MM.1S (cell line): ENCODE results near the gene ERCC3.

Experiments used
- DNase-seq: peaks from one replicate; pipeline ENCODE4 v3.0.0-alpha.2; 2015
- H2AFZ ChIP-seq: fragments of 300-600 bp; sonication (generic); 2 replicates; pipeline ENCODE4 v1.6.0; 2016; ENCODE audit warnings: antibody characterized with exemption, low read length
- H3F3A ChIP-seq: fragments of 300-600 bp; sonication (generic); 2 replicates; pipeline ENCODE4 v1.6.1; 2016; ENCODE audit warnings: mild to moderate bottlenecking, antibody characterized with exemption, low read length, moderate library complexity, mixed read lengths; ENCODE audit not compliant: insufficient read depth
- H3K27ac ChIP-seq: fragments of 300-600 bp; sonication (generic); 2 replicates; pipeline ENCODE4 v1.5.1; 2016; ENCODE audit warnings: mild to moderate bottlenecking, low read length
- H3K27me3 ChIP-seq: fragments of 300-600 bp; sonication (generic); replicated peaks from 2 replicates; pipeline ENCODE4 v1.6.0; 2016; ENCODE audit warnings: low read length; ENCODE audit not compliant: insufficient read depth
- H3K36me3 ChIP-seq: fragments of 300-600 bp; sonication (generic); replicated peaks from 2 replicates; pipeline ENCODE4 v1.6.1; 2016; ENCODE audit warnings: mild to moderate bottlenecking, low read length, mixed read lengths; ENCODE audit not compliant: insufficient read depth
- H3K4me1 ChIP-seq: fragments of 300-600 bp; sonication (generic); 2 replicates; pipeline ENCODE4 v1.6.1; 2016; ENCODE audit warnings: low read length, mixed read lengths
- H3K4me2 ChIP-seq: fragments of 300-600 bp; sonication (generic); 2 replicates; pipeline ENCODE4 v1.6.0; 2016; ENCODE audit warnings: low read depth, low read length
- H3K4me3 ChIP-seq: fragments of 300-600 bp; sonication (generic); 2 replicates; pipeline ENCODE4 v1.5.1; 2016; ENCODE audit warnings: low read length, mixed read lengths
- H3K79me2 ChIP-seq: fragments of 300-600 bp; sonication (generic); 2 replicates; pipeline ENCODE4 v1.6.1; 2016; ENCODE audit warnings: mixed run types, low read length, mixed read lengths
- H3K9ac ChIP-seq: fragments of 300-600 bp; sonication (generic); 2 replicates; pipeline ENCODE4 v1.6.1; 2016; ENCODE audit warnings: low read length, mixed read lengths
- H3K9me2 ChIP-seq: fragments of 300-600 bp; sonication (generic); replicated peaks from 2 replicates; pipeline ENCODE4 v1.6.1; 2016; ENCODE audit warnings: mild to moderate bottlenecking, low read length, mixed read lengths; ENCODE audit not compliant: insufficient read depth
- H3K9me3 ChIP-seq: fragments of 300-600 bp; sonication (generic); replicated peaks from 2 replicates; pipeline ENCODE4 v1.6.1; 2016; ENCODE audit warnings: mild to moderate bottlenecking, low read length, mixed read lengths; ENCODE audit not compliant: insufficient read depth
- H4K20me1 ChIP-seq: fragments of 300-600 bp; sonication (generic); 2 replicates; pipeline ENCODE4 v1.6.1; 2016; ENCODE audit warnings: mild to moderate bottlenecking, low read length, moderate library complexity, mixed read lengths; ENCODE audit not compliant: insufficient read depth
- EZH2 ChIP-seq: fragments of 300-600 bp; sonication (generic); optimal IDR thresholded peaks from 2 replicates; pipeline ENCODE3; 2017; ENCODE audit warnings: low read depth, mild to moderate bottlenecking, antibody characterized with exemption, low read length, mixed read lengths
- EZH2phosphoT487 ChIP-seq: fragments of 300-600 bp; sonication (generic); IDR thresholded peaks from 2 replicates; pipeline ENCODE4 v1.6.1; 2018; ENCODE audit warnings: antibody characterized with exemption, low read length
- TF ChIP-seq, protein P1 (sequence below): fragments of 300-600 bp; sonication (generic); IDR thresholded peaks from 2 replicates; pipeline ENCODE4 v1.5.1; 2016; ENCODE audit warnings: antibody characterized with exemption, low read length, mixed read lengths

ERCC3 gene

DNA sequence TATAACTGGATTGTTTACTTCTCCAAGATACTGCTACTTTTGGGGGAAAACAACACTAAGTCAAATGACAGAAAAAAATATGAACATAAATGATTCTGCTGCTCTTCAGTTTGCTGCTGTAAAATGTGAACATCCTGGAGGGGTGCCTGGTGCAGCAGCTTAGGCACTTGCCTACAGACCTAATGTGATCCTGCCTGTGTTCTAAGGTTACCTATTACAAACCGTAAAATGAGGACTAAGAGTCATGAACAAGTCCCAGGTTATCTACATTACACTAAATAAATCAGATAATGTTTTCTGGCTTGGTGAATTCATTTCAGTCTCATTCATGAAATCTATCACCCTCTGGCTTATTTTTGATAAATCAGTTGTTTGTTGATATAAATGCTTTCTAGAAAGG, 38.4 kb upstream of the ERCC3 start:
- Histone ChIP-seq H3K79me2 (no peaks in the 10 kb centered on the region; the same call in 1 of the 2 replicates), H3K4me1 (peaks cover 14% of the 10 kb centered on the region), H3K9ac (no peak overlapping the region), H4K20me1 (no peaks in the 10 kb centered on the region), H2AFZ (no peak overlapping the region), H3K27me3 (no peaks in the 10 kb centered on the region), H3F3A (0 out of 2 replicates have a peak, but pooled peaks cover 6% of the 10 kb centered on the region), H3K4me2 (no peak overlapping the region), H3K27ac (no peak overlapping the region), H3K9me3 (no peaks in the 10 kb centered on the region), H3K4me3 (no peak overlapping the region), H3K36me3 (no peaks in the 10 kb centered on the region; the same call in 1 of the 2 replicates), H3K9me2 (no peaks in the 10 kb centered on the region)
- TF ChIP-seq, protein P1, sequence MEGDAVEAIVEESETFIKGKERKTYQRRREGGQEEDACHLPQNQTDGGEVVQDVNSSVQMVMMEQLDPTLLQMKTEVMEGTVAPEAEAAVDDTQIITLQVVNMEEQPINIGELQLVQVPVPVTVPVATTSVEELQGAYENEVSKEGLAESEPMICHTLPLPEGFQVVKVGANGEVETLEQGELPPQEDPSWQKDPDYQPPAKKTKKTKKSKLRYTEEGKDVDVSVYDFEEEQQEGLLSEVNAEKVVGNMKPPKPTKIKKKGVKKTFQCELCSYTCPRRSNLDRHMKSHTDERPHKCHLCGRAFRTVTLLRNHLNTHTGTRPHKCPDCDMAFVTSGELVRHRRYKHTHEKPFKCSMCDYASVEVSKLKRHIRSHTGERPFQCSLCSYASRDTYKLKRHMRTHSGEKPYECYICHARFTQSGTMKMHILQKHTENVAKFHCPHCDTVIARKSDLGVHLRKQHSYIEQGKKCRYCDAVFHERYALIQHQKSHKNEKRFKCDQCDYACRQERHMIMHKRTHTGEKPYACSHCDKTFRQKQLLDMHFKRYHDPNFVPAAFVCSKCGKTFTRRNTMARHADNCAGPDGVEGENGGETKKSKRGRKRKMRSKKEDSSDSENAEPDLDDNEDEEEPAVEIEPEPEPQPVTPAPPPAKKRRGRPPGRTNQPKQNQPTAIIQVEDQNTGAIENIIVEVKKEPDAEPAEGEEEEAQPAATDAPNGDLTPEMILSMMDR = no peak
- no peak for TF ChIP-seq EZH2phosphoT487
- TF ChIP-seq EZH2 = no peak
- DNase-seq = no peak

DNA sequence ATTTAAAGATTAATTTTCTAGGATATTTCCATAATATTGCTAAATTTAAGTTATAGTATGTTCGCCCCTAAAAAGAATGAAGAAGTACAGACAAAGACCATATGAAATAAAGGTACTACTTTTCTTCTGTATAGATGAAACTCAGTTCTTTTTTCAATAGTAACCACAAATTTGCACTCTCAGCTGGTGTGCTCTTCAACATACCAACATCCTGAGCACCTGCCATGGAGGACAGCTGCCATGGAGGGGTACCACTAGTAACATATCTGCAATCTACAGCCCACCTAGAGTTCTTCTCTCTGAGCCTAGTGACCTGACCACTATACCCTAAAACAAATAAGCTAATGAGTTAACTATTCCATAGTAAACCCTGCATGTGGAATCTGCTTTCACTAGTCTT, 36.8 kb upstream of the ERCC3 start:
- Histone ChIP-seq H3K36me3 (peaks cover 3% of the 10 kb centered on the region; the same call in 1 of the 2 replicates), H3K9me3 (no peaks in the 10 kb centered on the region), H3K27me3 (no peaks in the 10 kb centered on the region), H3K4me3 (no peak overlapping the region), H3K27ac (no peak overlapping the region; the same call in 1 of the 2 replicates), H3K79me2 (peaks cover 3% of the 10 kb centered on the region; the same call in 1 of the 2 replicates), H3K9ac (no peak overlapping the region), H3K4me1 (peaks cover 14% of the 10 kb centered on the region), H2AFZ (no peak overlapping the region), H3K9me2 (no peaks in the 10 kb centered on the region), H3K4me2 (no peak overlapping the region), H4K20me1 (no peaks in the 10 kb centered on the region), H3F3A (0 out of 2 replicates have a peak, but pooled peaks cover 6% of the 10 kb centered on the region)
- TF ChIP-seq, protein P1 = no peak
- TF ChIP-seq EZH2phosphoT487 (no peak), EZH2 (no peak)
- DNase-seq = peak; percentile 60

DNA sequence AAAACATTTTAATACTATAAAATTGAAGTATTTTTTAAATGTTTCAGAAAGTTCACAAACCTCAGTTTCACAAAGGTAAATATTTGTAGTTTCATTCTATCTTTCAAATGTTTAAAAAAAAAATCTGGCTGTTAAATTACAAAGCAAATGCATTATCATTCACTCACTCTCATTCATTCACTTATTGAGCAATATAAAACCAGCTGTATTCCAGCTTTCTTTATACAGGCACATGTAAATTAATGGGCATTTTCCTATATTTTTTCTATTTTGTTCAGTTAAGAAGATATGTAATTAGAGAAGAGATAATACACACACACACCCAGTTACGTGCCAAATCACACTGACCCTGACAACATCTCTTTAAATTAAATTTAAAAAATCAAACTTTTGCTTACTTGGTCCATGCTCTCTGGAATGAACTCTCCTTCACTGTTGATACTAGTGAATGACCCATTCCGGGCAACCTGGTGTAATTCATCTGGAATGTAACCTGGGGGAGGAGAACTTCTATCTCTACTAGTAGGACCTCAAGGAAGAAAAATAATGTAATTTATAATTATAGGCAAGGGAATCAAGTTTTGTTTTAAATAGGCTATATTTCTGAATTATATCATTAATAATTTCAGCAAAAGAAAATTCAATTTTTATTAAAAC, 32.5 kb upstream of the ERCC3 start:
- Histone ChIP-seq H3K79me2 (0 out of 2 replicates have a peak, but pooled peaks cover 3% of the 10 kb centered on the region), H3K4me2 (no peak overlapping the region), H3K4me3 (no peak overlapping the region), H3K4me1 (peaks cover 11% of the 10 kb centered on the region), H2AFZ (no peak overlapping the region), H3K27ac (no peak overlapping the region), H3K9me2 (no peaks in the 10 kb centered on the region), H3K9me3 (no peaks in the 10 kb centered on the region), H3K27me3 (no peaks in the 10 kb centered on the region), H3K9ac (no peak overlapping the region), H3F3A (no peaks in the 10 kb centered on the region), H4K20me1 (no peaks in the 10 kb centered on the region), H3K36me3 (peaks cover 3% of the 10 kb centered on the region; the same call in 1 of the 2 replicates)
- no peak for DNase-seq
- TF ChIP-seq EZH2 = no peak
- no peak for TF ChIP-seq EZH2phosphoT487
- TF ChIP-seq, protein P1 = no peak
